Vagina (tissue), 2 donors: ENCODE results near the gene BTN1A1. TPM values are rescaled to one million over a fixed set of nuclear protein-coding genes. Genes with fewer than 3 reads are reported as not detected.

Experiments
- DNase-seq, 2 donors: peaks; one replicate each; pipeline ENCODE4 v3.0.0-alpha.2; 2017; ENCODE audit errors: extremely low spot score in 2 of 2
- H3K27ac ChIP-seq: fragments of 200-600 bp; sonication (generic); one replicate; pipeline ENCODE4 v1.5.1; 2019
- H3K27me3 ChIP-seq: fragments of 200-600 bp; sonication (generic); one replicate; pipeline ENCODE4 v1.5.1; 2019
- H3K36me3 ChIP-seq, 2 donors: fragments of 200-600 bp; sonication (generic); one replicate each; pipeline ENCODE4 v1.5.1; 2017 to 2019
- H3K4me1 ChIP-seq: fragments of 200-600 bp; sonication (generic); one replicate; pipeline ENCODE4 v1.5.1; 2019
- H3K4me3 ChIP-seq, 2 donors: fragments of 200-600 bp; sonication (generic); 1 replicate in 1 of 2; 2 replicates in 1 of 2; pipeline ENCODE4 v1.5.1; 2016 to 2019
- H3K9me3 ChIP-seq: fragments of 200-600 bp; sonication (generic); one replicate; pipeline ENCODE4 v1.5.1; 2019
- CTCF ChIP-seq, 3 experiments: fragments of 450-650 bp in 2 of 3; fragments of 200-600 bp in 1 of 3; sonication (generic) in 1 of 3; IDR thresholded peaks; one replicate each; pipeline ENCODE4 v1.5.1; 2017 to 2019; ENCODE audit warnings: antibody characterized with exemption in 3 of 3, mild to moderate bottlenecking in 2 of 3, moderate library complexity in 2 of 3
- POLR2A ChIP-seq, 2 donors: fragments of 450-650 bp; IDR thresholded peaks; one replicate each; pipeline ENCODE4 v1.6.1; 2017; ENCODE audit warnings: antibody characterized with exemption in 2 of 2, mild to moderate bottlenecking in 2 of 2, moderate library complexity in 2 of 2
- POLR2AphosphoS5 ChIP-seq, 2 donors: sonication (generic); formaldehyde crosslinking; IDR thresholded peaks; one replicate each; pipeline ENCODE4 v1.9.0; 2017; ENCODE audit warnings: antibody characterized with exemption in 2 of 2, mild to moderate bottlenecking in 2 of 2, low read depth in 1 of 2; ENCODE audit not compliant: insufficient read depth in 1 of 2
- intact Hi-C: fragments of 100-400 bp; cut with DNase I; formaldehyde crosslinking; loops from one replicate; pipeline ENCODE4 v1.15.1; 2023
- total RNA-seq: library from RNA; depleted of rRNA; stranded (reverse); fragments of >200 nt; gene quantifications from one replicate; pipeline ENCODE4 v1.2.3, GENCODE V29; 2016

BTN1A1 gene
- total RNA-seq, 1 donor from 2014 or later: not detected

GRCh38 chr6:26464416-26465131, 35.5 kb upstream of the BTN1A1 start:
- no peaks in the 10 kb centered on the region for H3K9me3 ChIP-seq
- no peak for TF ChIP-seq POLR2A (IDR thresholded peaks at IDR 0.05)
- H3K36me3 ChIP-seq: peaks cover 0 to 94% of the 10 kb centered on the region in 2 donors
- no peak overlapping the region for H3K27ac ChIP-seq
- peaks cover 28% of the 10 kb centered on the region for H3K4me1 ChIP-seq
- intact Hi-C loops: loop anchor here (5.0 kb wide), 1 partner anchor 1382 kb away; no protein-coding TSS in a partner anchor
- H3K27me3 ChIP-seq: no peaks in the 10 kb centered on the region
- no peak overlapping the region for H3K4me3 ChIP-seq
- DNase-seq: no peak

GRCh38 chr6:26465776-26466175, 34.3 kb upstream of the BTN1A1 start:
- H3K4me3 ChIP-seq: no peak overlapping the region
- H3K36me3 ChIP-seq: peaks cover 0 to 82% of the 10 kb centered on the region in 2 donors
- H3K27me3 ChIP-seq: no peaks in the 10 kb centered on the region
- no peak for TF ChIP-seq POLR2AphosphoS5 (IDR thresholded peaks at IDR 0.05; ENCODE audit: insufficient read depth in 1 of 2, low read depth in 1 of 2)
- no peak for TF ChIP-seq POLR2A (IDR thresholded peaks at IDR 0.05)
- TF ChIP-seq CTCF (IDR thresholded peaks at IDR 0.05): no peak
- intact Hi-C loops: no loop called here
- H3K9me3 ChIP-seq: no peaks in the 10 kb centered on the region
- H3K4me1 ChIP-seq: peaks cover 16% of the 10 kb centered on the region
- no peak for DNase-seq
- no peak overlapping the region for H3K27ac ChIP-seq

- Histone ChIP-seq H3K4me3 (no peak overlapping the region), H3K9me3 (no peaks in the 10 kb centered on the region), H3K27me3 (no peaks in the 10 kb centered on the region), H3K27ac (no peak overlapping the region), H3K36me3 (peaks cover 0 to 54% of the 10 kb centered on the region in 2 donors), H3K4me1 (no peaks in the 10 kb centered on the region)
- intact Hi-C loops: no loop called here
- DNase-seq: no peak
- no peak for TF ChIP-seq CTCF (IDR thresholded peaks at IDR 0.05)
- TF ChIP-seq POLR2A (IDR thresholded peaks at IDR 0.05): no peak
- TF ChIP-seq POLR2AphosphoS5 (IDR thresholded peaks at IDR 0.05; ENCODE audit: insufficient read depth in 1 of 2, low read depth in 1 of 2): no peak
Measured at GRCh38 chr6:26468829-26469228, 31.3 kb upstream of the BTN1A1 start.

- H3K4me1 ChIP-seq: peaks cover 14% of the 10 kb centered on the region
- no peak for TF ChIP-seq POLR2A (IDR thresholded peaks at IDR 0.05)
- no peaks in the 10 kb centered on the region for H3K9me3 ChIP-seq
- intact Hi-C loops: no loop called here
- H3K4me3 ChIP-seq: no peak overlapping the region
- DNase-seq: no peak
- no peak overlapping the region for H3K27ac ChIP-seq
- H3K27me3 ChIP-seq: no peaks in the 10 kb centered on the region
- peaks cover 0 to 36% of the 10 kb centered on the region in 2 donors for H3K36me3 ChIP-seq
Measured at GRCh38 chr6:26470643-26471042, 29.5 kb upstream of the BTN1A1 start.

GRCh38 chr6:26471970-26472369, 28.1 kb upstream of the BTN1A1 start:
- no peaks in the 10 kb centered on the region for H3K27me3 ChIP-seq
- no peak overlapping the region for H3K27ac ChIP-seq
- H3K4me1 ChIP-seq: peaks cover 16% of the 10 kb centered on the region
- no peak for TF ChIP-seq POLR2A (IDR thresholded peaks at IDR 0.05)
- no peak for TF ChIP-seq CTCF (IDR thresholded peaks at IDR 0.05)
- no peak for TF ChIP-seq POLR2AphosphoS5 (IDR thresholded peaks at IDR 0.05; ENCODE audit: insufficient read depth in 1 of 2, low read depth in 1 of 2)
- no peak overlapping the region for H3K4me3 ChIP-seq
- peaks cover 0 to 23% of the 10 kb centered on the region in 2 donors for H3K36me3 ChIP-seq
- no peaks in the 10 kb centered on the region for H3K9me3 ChIP-seq
- DNase-seq: no peak
- intact Hi-C loops: no loop called here

GRCh38 chr6:26472549-26473290, 27.4 kb upstream of the BTN1A1 start:
- no peak for TF ChIP-seq CTCF (IDR thresholded peaks at IDR 0.05)
- no peak for TF ChIP-seq POLR2A (IDR thresholded peaks at IDR 0.05)
- TF ChIP-seq POLR2AphosphoS5 (IDR thresholded peaks at IDR 0.05; ENCODE audit: insufficient read depth in 1 of 2, low read depth in 1 of 2): no peak
- DNase-seq: no peak
- Histone ChIP-seq H3K27ac (peak overlapping the region; percentile 90), H3K4me1 (peaks cover 16% of the 10 kb centered on the region), H3K4me3 (no peak overlapping the region), H3K27me3 (no peaks in the 10 kb centered on the region), H3K9me3 (no peaks in the 10 kb centered on the region), H3K36me3 (peaks cover 0 to 15% of the 10 kb centered on the region in 2 donors)
- intact Hi-C loops: no loop called here
